ENCODE results near the gene MPDU1.

GRCh38 chr17:7590743-7591142 is 7.1 kb downstream of the MPDU1 start:
- TF ChIP-seq, protein P1, sequence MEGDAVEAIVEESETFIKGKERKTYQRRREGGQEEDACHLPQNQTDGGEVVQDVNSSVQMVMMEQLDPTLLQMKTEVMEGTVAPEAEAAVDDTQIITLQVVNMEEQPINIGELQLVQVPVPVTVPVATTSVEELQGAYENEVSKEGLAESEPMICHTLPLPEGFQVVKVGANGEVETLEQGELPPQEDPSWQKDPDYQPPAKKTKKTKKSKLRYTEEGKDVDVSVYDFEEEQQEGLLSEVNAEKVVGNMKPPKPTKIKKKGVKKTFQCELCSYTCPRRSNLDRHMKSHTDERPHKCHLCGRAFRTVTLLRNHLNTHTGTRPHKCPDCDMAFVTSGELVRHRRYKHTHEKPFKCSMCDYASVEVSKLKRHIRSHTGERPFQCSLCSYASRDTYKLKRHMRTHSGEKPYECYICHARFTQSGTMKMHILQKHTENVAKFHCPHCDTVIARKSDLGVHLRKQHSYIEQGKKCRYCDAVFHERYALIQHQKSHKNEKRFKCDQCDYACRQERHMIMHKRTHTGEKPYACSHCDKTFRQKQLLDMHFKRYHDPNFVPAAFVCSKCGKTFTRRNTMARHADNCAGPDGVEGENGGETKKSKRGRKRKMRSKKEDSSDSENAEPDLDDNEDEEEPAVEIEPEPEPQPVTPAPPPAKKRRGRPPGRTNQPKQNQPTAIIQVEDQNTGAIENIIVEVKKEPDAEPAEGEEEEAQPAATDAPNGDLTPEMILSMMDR (IDR thresholded peaks at IDR 0.05): no peak
- TF ChIP-seq POLR2A (IDR thresholded peaks at IDR 0.05): no peak

All from lower leg skin (tissue), 3 donors.